ENCODE measurements around the gene PTPRD. TPM values are rescaled to one million over a fixed set of nuclear protein-coding genes. Genes with fewer than 3 reads are reported as not detected.
A peak's percentile ranks its signal among the peaks of the same experiment; 100 is the strongest.

PTPRD gene
- total RNA-seq, 1 experiment from 2014 or later = not detected

DNA sequence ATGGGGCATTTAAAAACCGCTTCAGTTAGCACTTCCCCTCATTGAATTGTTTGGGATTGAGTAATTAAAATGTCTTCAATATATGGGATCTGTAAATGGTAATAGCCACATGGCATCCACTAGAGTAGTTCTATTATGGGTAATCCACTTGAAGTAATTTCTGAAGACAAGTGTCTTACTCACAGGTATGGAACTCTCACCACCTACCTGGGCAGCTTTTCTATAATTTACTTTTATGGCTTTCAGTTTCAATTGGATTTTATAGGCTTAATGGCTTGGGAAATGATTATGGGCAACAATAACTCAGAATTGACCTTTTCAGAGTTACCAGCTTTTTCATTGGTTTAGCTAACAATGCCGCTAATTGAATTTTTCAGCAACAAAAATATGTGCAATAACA, 597.9 kb downstream of the PTPRD start:
- BruUV-seq (replicated peaks) = no TSS peak
- intact Hi-C loops (cut with micrococcal nuclease; ENCODE audit: unreplicated experiment) = no loop called here
- no peak for DNase-seq (ENCODE audit: low spot score)
- ChIA-PET POLR2A (ENCODE audit: low non-redundant PET) (no interaction called here), CTCF (no interaction called here)
- H3K27me3 ChIP-seq (replicated peaks; ENCODE audit: insufficient read depth, low read depth, low read length, poor library complexity) = no peaks in the 10 kb centered on the region
- H3K27ac ChIP-seq (ENCODE audit: low read depth, low read length, poor library complexity, severe bottlenecking) = no peak overlapping the region
- no peaks in the 10 kb centered on the region for H3K4me1 ChIP-seq (ENCODE audit: insufficient read depth, low read length, poor library complexity, severe bottlenecking)
- H3K9me3 ChIP-seq (ENCODE audit: low read depth, low read length, poor library complexity, severe bottlenecking) = no peaks in the 10 kb centered on the region
- no peak for TF ChIP-seq EZH2 (IDR thresholded peaks at IDR 0.05; ENCODE audit: borderline replicate concordance, low read depth, low read length, poor library complexity, severe bottlenecking)
- TF ChIP-seq, protein P1, sequence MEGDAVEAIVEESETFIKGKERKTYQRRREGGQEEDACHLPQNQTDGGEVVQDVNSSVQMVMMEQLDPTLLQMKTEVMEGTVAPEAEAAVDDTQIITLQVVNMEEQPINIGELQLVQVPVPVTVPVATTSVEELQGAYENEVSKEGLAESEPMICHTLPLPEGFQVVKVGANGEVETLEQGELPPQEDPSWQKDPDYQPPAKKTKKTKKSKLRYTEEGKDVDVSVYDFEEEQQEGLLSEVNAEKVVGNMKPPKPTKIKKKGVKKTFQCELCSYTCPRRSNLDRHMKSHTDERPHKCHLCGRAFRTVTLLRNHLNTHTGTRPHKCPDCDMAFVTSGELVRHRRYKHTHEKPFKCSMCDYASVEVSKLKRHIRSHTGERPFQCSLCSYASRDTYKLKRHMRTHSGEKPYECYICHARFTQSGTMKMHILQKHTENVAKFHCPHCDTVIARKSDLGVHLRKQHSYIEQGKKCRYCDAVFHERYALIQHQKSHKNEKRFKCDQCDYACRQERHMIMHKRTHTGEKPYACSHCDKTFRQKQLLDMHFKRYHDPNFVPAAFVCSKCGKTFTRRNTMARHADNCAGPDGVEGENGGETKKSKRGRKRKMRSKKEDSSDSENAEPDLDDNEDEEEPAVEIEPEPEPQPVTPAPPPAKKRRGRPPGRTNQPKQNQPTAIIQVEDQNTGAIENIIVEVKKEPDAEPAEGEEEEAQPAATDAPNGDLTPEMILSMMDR (conservative IDR thresholded peaks at IDR 0.05; ENCODE audit: low read depth, low read length) = no peak
- H3K4me3 ChIP-seq (ENCODE audit: low read depth, low read length, poor library complexity, severe bottlenecking) = no peak overlapping the region
- no peaks in the 10 kb centered on the region for H3K36me3 ChIP-seq (ENCODE audit: insufficient read depth, low read length, poor library complexity, severe bottlenecking)

DNA sequence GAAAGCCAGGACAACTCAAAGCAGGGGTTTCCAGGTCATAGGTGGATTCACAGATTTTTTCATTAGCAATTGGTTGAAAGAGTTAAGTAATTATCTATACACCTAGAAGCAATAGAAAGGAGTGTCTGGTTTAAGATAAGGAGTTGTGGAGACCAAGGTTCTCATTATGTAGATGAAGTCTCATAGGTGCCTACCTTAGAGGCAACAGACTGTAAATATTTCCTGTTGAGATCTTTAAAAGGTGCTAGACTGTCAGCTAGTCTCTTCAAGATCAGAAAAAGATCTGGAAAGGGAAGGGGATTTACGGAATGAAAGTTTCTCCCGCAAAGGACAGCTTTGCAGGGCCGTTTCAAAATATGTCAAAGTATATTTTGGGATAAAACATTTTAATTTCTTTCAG, 603.4 kb downstream of the PTPRD start:
- Histone ChIP-seq H3K27ac (ENCODE audit: low read depth, low read length, poor library complexity, severe bottlenecking) (no peak overlapping the region), H3K27me3 (replicated peaks; ENCODE audit: insufficient read depth, low read depth, low read length, poor library complexity) (no peaks in the 10 kb centered on the region), H3K4me1 (ENCODE audit: insufficient read depth, low read length, poor library complexity, severe bottlenecking) (no peaks in the 10 kb centered on the region), H3K4me3 (ENCODE audit: low read depth, low read length, poor library complexity, severe bottlenecking) (no peak overlapping the region), H3K36me3 (ENCODE audit: insufficient read depth, low read length, poor library complexity, severe bottlenecking) (no peaks in the 10 kb centered on the region), H3K9me3 (ENCODE audit: low read depth, low read length, poor library complexity, severe bottlenecking) (no peaks in the 10 kb centered on the region)
- BruUV-seq (replicated peaks) = no TSS peak
- intact Hi-C loops (cut with micrococcal nuclease; ENCODE audit: unreplicated experiment) = no loop called here
- ChIA-PET POLR2A (ENCODE audit: low non-redundant PET) (no interaction called here), CTCF (no interaction called here)
- TF ChIP-seq, protein P1 (conservative IDR thresholded peaks at IDR 0.05; ENCODE audit: low read depth, low read length) = no peak
- TF ChIP-seq EZH2 (IDR thresholded peaks at IDR 0.05; ENCODE audit: borderline replicate concordance, low read depth, low read length, poor library complexity, severe bottlenecking) = no peak
- no peak for DNase-seq (ENCODE audit: low spot score)

DNA sequence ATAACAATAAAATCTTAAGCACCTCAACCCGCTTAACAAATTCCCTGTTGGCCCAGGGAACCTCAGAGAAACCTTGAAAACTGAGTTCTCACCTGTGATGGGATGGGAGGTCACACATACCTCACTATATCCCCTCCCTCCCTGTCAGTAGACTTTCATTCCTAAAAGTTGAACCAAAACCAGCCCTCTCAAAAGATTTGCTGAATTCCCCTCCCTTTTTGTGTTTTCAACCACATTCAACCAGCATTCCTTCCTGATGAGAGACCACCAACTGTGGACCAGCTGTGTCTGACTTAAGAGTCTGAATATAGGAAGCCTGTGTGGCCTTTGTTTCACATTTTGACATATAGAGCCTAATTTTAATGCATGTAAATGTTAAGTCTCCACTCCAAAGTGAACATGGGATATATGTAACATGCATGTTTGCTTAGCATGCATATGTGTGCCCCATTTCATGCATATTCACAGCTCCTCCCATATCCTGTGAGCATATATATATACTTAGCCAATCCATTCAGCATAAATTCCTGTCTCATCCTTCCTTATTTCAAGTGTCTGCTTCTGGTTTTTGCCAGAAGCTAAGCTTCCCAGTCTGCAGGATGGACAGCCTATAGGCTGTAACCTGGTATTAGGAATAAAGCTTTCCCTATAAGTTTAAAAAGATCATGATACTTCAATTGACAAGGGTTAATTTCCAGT, 604.6 kb downstream of the PTPRD start:
- H3K9me3 ChIP-seq (ENCODE audit: low read depth, low read length, poor library complexity, severe bottlenecking) = no peaks in the 10 kb centered on the region
- DNase-seq (ENCODE audit: low spot score) = peak; percentile 37
- H3K4me3 ChIP-seq (ENCODE audit: low read depth, low read length, poor library complexity, severe bottlenecking) = no peak overlapping the region
- POLR2A ChIA-PET (ENCODE audit: low non-redundant PET) = no interaction called here
- intact Hi-C loops (cut with micrococcal nuclease; ENCODE audit: unreplicated experiment) = no loop called here
- no TSS peak for BruUV-seq (replicated peaks)
- H3K27ac ChIP-seq (ENCODE audit: low read depth, low read length, poor library complexity, severe bottlenecking) = no peak overlapping the region
- CTCF ChIA-PET = no interaction called here
- no peaks in the 10 kb centered on the region for H3K27me3 ChIP-seq (replicated peaks; ENCODE audit: insufficient read depth, low read depth, low read length, poor library complexity)
- no peaks in the 10 kb centered on the region for H3K36me3 ChIP-seq (ENCODE audit: insufficient read depth, low read length, poor library complexity, severe bottlenecking)
- no peak for TF ChIP-seq EZH2 (IDR thresholded peaks at IDR 0.05; ENCODE audit: borderline replicate concordance, low read depth, low read length, poor library complexity, severe bottlenecking)
- TF ChIP-seq, protein P1 (conservative IDR thresholded peaks at IDR 0.05; ENCODE audit: low read depth, low read length) = no peak
- H3K4me1 ChIP-seq (ENCODE audit: insufficient read depth, low read length, poor library complexity, severe bottlenecking) = no peaks in the 10 kb centered on the region
